Trophoblast cell (in vitro differentiated cells and primary cell): ENCODE results near the gene ACSL6.

Experiments
- DNase-seq, 2 donors: peaks; one replicate each; pipeline ENCODE4 v3.0.0-alpha.2; 2016
- H2AFZ ChIP-seq: 2 replicates; pipeline ENCODE4 v1.6.1; 2013; ENCODE audit warnings: low read length, moderate library complexity, mild to moderate bottlenecking; ENCODE audit not compliant: insufficient read depth, poor library complexity
- H2AK5ac ChIP-seq: 2 replicates; pipeline ENCODE4 v1.6.1; 2013; ENCODE audit warnings: mild to moderate bottlenecking, low read length
- H2BK120ac ChIP-seq: 2 replicates; pipeline ENCODE4 v1.6.1; 2013; ENCODE audit warnings: low read length, mild to moderate bottlenecking, moderate library complexity; ENCODE audit not compliant: insufficient read depth, poor library complexity
- H2BK12ac ChIP-seq: 2 replicates; pipeline ENCODE4 v1.6.1; 2013; ENCODE audit warnings: mild to moderate bottlenecking, low read length, moderate library complexity
- H2BK5ac ChIP-seq: 2 replicates; pipeline ENCODE4 v1.6.1; 2013; ENCODE audit warnings: low read length, low read depth, moderate library complexity, mild to moderate bottlenecking; ENCODE audit not compliant: poor library complexity
- H3K14ac ChIP-seq: 2 replicates; pipeline ENCODE4 v1.6.1; 2013; ENCODE audit warnings: mild to moderate bottlenecking, low read length
- H3K18ac ChIP-seq: 2 replicates; pipeline ENCODE4 v1.6.1; 2013; ENCODE audit warnings: mild to moderate bottlenecking, low read length
- H3K23ac ChIP-seq: 2 replicates; pipeline ENCODE4 v1.6.1; 2013; ENCODE audit warnings: low read length
- H3K27ac ChIP-seq: 2 replicates; pipeline ENCODE4 v1.5.1; 2013; ENCODE audit warnings: low read depth, mild to moderate bottlenecking, inconsistent platforms, low read length, moderate library complexity
- H3K27me3 ChIP-seq: 2 replicates; pipeline ENCODE4 v1.6.1; 2013; ENCODE audit warnings: inconsistent platforms, mild to moderate bottlenecking, low read length, moderate library complexity; ENCODE audit not compliant: insufficient read depth
- H3K36me3 ChIP-seq, 2 experiments: 1 replicate in 1 of 2; 2 replicates in 1 of 2; pipeline ENCODE4 v1.6.1; 2013; ENCODE audit warnings: low read length in 2 of 2, mild to moderate bottlenecking in 2 of 2, moderate library complexity in 1 of 2; ENCODE audit not compliant: insufficient read depth in 2 of 2, control insufficient read depth in 1 of 2
- H3K4ac ChIP-seq: 2 replicates; pipeline ENCODE4 v1.6.1; 2013; ENCODE audit warnings: low read depth, mild to moderate bottlenecking, low read length, moderate library complexity
- H3K4me1 ChIP-seq, 2 experiments: 1 replicate in 1 of 2; 2 replicates in 1 of 2; pipeline ENCODE4 v1.6.1; 2013; ENCODE audit warnings: low read length in 2 of 2, mild to moderate bottlenecking in 2 of 2, moderate library complexity in 1 of 2; ENCODE audit not compliant: insufficient read depth in 2 of 2, control insufficient read depth in 1 of 2
- H3K4me2 ChIP-seq: 2 replicates; pipeline ENCODE4 v1.6.1; 2013; ENCODE audit warnings: inconsistent platforms, mild to moderate bottlenecking, low read length, moderate library complexity
- H3K4me3 ChIP-seq: 2 replicates; pipeline ENCODE4 v1.5.1; 2013; ENCODE audit warnings: mild to moderate bottlenecking, low read depth, low read length, inconsistent platforms
- H3K79me1 ChIP-seq: one replicate; pipeline ENCODE4 v1.6.1; 2013; ENCODE audit warnings: low read length
- H3K79me2 ChIP-seq: 2 replicates; pipeline ENCODE4 v1.6.1; 2013; ENCODE audit warnings: low read length, mild to moderate bottlenecking; ENCODE audit not compliant: control insufficient read depth, insufficient read depth, poor library complexity
- H3K9ac ChIP-seq: 2 replicates; pipeline ENCODE4 v1.6.1; 2013; ENCODE audit warnings: mild to moderate bottlenecking, low read length
- H3K9me3 ChIP-seq: 2 replicates; pipeline ENCODE4 v1.6.1; 2013; ENCODE audit warnings: low read depth, mild to moderate bottlenecking, control low read depth, inconsistent platforms, low read length; ENCODE audit not compliant: insufficient read depth
- H4K12ac ChIP-seq: 2 replicates; pipeline ENCODE4 v1.6.1; 2013; ENCODE audit warnings: low read depth, mild to moderate bottlenecking, low read length, moderate library complexity
- H4K8ac ChIP-seq: 2 replicates; pipeline ENCODE4 v1.6.1; 2013; ENCODE audit warnings: low read depth, mild to moderate bottlenecking, low read length, moderate library complexity
- H4K91ac ChIP-seq: one replicate; pipeline ENCODE4 v1.6.1; 2013; ENCODE audit warnings: low read depth, mild to moderate bottlenecking, low read length, moderate library complexity
- WGBS: extraction: QIAGEN DNeasy Blood & Tissue Kit; methylation state at CpG from one replicate; pipeline ENCODE4 v1.1.7; 2013; ENCODE audit warnings: missing lambda C conversion rate; ENCODE audit not compliant: insufficient read length, insufficient coverage; ENCODE audit errors: extremely low coverage; 5-methylcytosine and 5-hydroxymethylcytosine counted together

Gene ACSL6

DNA sequence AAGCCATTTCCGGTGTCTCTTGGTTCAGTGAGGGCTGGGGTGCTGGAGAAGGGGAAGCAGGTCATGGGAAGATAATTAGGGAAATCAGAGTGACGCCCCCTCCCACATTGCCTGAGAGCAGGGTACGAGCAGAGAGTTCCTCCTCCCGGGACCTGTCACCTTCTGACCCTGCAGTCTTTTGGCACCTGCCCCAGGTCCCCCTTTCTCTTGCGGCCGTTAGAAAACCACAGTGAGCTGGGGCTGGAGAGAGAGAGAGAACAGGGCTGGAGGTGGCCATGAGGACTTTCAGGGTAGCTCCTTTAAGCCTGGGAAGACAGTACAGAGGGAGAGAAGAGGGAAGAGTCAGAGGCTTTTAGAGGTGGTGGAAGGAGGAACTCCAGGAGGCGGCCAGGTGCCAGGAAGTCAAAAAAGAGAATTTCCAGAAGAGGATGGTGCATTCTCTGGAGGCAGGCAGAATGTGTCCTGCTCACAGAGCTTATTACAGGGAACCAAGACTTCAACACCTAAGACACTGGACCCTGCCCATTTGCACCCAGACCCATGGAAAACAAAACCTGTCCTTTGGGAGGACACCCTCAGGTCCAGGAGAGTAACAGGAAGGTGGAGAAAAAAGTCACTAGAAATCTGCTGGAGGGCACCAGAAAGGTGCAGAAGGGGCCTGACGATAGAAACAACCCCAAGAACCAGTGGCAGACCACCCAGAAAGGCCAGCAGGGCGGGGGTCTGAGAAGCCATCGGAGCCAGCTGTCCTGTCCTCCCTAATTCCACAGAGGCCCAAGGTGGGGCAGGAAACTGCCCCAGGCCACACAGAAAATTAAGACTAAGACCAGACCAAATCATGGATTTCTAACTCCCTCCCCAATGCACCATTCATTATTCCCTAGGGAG, 6.5 kb upstream of the ACSL6 start:
- Histone ChIP-seq H3K36me3 (no peaks in the 10 kb centered on the region), H3K79me2 (no peaks in the 10 kb centered on the region), H3K14ac (no peak overlapping the region), H3K27ac (no peak overlapping the region), H3K4ac (no peak overlapping the region), H2BK5ac (no peak overlapping the region), H4K8ac (no peak overlapping the region), H3K9me3 (peaks cover 3% of the 10 kb centered on the region), H3K9ac (no peak overlapping the region), H3K27me3 (no peaks in the 10 kb centered on the region), H4K12ac (no peak overlapping the region), H3K79me1 (no peaks in the 10 kb centered on the region), H2AK5ac (no peak overlapping the region), H2BK12ac (no peak overlapping the region), H2AFZ (no peak overlapping the region), H4K91ac (no peak overlapping the region), H3K4me1 (no peaks in the 10 kb centered on the region), H3K18ac (no peak overlapping the region), H3K23ac (no peak overlapping the region), H3K4me3 (no peak overlapping the region), H3K4me2 (no peak overlapping the region), H2BK120ac (no peak overlapping the region)
- no peak for DNase-seq
- WGBS: no CpG with 5 or more reads among the region's 10 CpGs

DNA sequence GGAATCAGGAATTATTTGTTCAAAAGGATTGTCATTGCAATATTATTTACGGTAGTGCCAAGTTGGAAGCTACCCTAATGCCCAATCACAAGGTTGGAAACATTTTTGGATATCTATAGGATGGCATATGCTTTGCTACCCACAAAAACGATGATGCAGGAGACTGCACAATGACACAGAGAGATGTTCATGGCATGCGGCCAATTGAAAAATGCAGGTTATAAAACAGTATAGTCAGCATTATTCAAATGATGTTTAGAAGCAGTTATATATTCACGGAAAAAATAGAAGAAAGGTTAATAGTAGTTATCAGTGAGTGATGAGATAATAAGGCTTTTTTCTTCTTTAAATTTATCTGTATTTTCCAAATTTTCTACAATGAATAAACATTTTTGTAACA, 5.9 kb upstream of the ACSL6 start:
- Histone ChIP-seq H3K23ac (no peak overlapping the region), H3K4me2 (no peak overlapping the region), H3K79me2 (no peaks in the 10 kb centered on the region), H2BK5ac (no peak overlapping the region), H3K4me1 (no peaks in the 10 kb centered on the region), H2AFZ (no peak overlapping the region), H3K79me1 (no peaks in the 10 kb centered on the region), H2BK120ac (no peak overlapping the region), H3K36me3 (no peaks in the 10 kb centered on the region), H2BK12ac (no peak overlapping the region), H3K9me3 (peaks cover 7% of the 10 kb centered on the region), H3K4me3 (no peak overlapping the region), H4K12ac (no peak overlapping the region), H3K4ac (no peak overlapping the region), H3K27me3 (peaks cover 2% of the 10 kb centered on the region), H3K14ac (no peak overlapping the region), H2AK5ac (no peak overlapping the region), H3K9ac (no peak overlapping the region), H3K18ac (no peak overlapping the region), H4K91ac (no peak overlapping the region), H4K8ac (no peak overlapping the region), H3K27ac (no peak overlapping the region)
- WGBS: no CpG with 5 or more reads among the region's 4 CpGs
- no peak for DNase-seq

DNA sequence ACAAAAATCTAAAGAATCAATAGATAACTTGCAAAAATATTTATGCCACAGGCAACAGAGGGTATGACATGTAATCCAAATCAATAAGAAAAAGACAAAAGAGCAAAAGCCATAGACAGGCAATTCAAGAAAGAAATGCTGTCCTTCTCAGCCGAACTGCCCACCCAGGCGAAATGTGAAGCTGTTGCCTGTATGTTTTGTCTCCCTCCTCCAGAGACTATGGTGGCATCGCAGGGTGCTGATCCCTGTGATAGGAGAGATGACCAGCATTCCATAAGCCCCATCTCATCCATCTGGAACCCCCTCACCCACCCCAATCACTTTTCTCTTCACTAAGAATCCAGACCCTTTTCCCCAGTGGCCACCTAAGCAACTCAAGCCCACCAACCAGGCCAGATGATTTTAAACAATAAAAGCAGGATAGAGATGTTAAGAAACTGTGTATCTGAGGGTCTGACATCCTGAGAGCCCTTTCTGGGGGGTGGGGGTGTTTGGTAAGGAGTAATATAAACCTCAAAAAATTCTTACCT, 5.3 kb upstream of the ACSL6 start:
- H4K12ac ChIP-seq: no peak overlapping the region
- H3K4ac ChIP-seq: no peak overlapping the region
- H3K79me1 ChIP-seq: no peaks in the 10 kb centered on the region
- peaks cover 9% of the 10 kb centered on the region for H3K9me3 ChIP-seq
- no CpG with 5 or more reads among the region's 3 CpGs for WGBS
- H3K4me1 ChIP-seq: peaks cover 0 to 2% of the 10 kb centered on the region in 2 experiments
- no peaks in the 10 kb centered on the region for H3K79me2 ChIP-seq
- H2BK5ac ChIP-seq: no peak overlapping the region
- H2BK120ac ChIP-seq: no peak overlapping the region
- H3K36me3 ChIP-seq: no peaks in the 10 kb centered on the region
- H3K27me3 ChIP-seq: peaks cover 7% of the 10 kb centered on the region
- no peak overlapping the region for H3K27ac ChIP-seq
- H3K4me2 ChIP-seq: no peak overlapping the region
- H3K14ac ChIP-seq: no peak overlapping the region
- H2BK12ac ChIP-seq: no peak overlapping the region
- no peak overlapping the region for H3K4me3 ChIP-seq
- H2AFZ ChIP-seq: no peak overlapping the region
- no peak overlapping the region for H3K18ac ChIP-seq
- no peak overlapping the region for H2AK5ac ChIP-seq
- DNase-seq: no peak
- H4K8ac ChIP-seq: no peak overlapping the region
- H4K91ac ChIP-seq: no peak overlapping the region
- no peak overlapping the region for H3K9ac ChIP-seq
- H3K23ac ChIP-seq: no peak overlapping the region

DNA sequence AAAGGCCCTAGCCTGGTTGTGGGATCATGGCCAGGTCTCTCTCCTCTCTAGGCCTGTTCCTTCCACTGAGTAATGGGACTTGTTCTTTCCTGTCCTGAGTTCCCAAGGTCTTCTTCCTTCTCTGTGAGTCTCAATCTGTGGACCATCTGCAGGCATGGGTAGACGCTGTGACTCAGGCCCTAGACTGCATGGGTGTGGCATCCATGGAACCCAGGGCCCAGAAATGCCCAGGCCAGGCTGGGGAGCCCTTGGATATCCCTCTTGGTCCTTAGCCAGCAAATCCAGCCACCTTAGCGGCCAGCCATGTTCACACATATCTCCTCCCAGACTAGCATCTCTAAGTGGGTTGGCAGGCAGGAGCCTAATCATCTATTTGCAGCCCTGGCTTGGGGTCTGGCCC, 2.3 kb upstream of the ACSL6 start:
- no peak overlapping the region for H4K8ac ChIP-seq
- no peak overlapping the region for H3K27ac ChIP-seq
- H3K9me3 ChIP-seq: peaks cover 9% of the 10 kb centered on the region
- peaks cover 3 to 12% of the 10 kb centered on the region in 2 experiments for H3K4me1 ChIP-seq
- no peaks in the 10 kb centered on the region for H3K79me2 ChIP-seq
- H4K12ac ChIP-seq: no peak overlapping the region
- no peak overlapping the region for H3K9ac ChIP-seq
- H2AFZ ChIP-seq: no peak overlapping the region
- H2AK5ac ChIP-seq: no peak overlapping the region
- no peaks in the 10 kb centered on the region for H3K36me3 ChIP-seq
- H3K4me3 ChIP-seq: no peak overlapping the region
- no peak overlapping the region for H2BK12ac ChIP-seq
- WGBS: no CpG with 5 or more reads among the region's 2 CpGs
- H2BK5ac ChIP-seq: no peak overlapping the region
- DNase-seq: no peak
- H3K4me2 ChIP-seq: no peak overlapping the region
- no peak overlapping the region for H3K14ac ChIP-seq
- no peaks in the 10 kb centered on the region for H3K79me1 ChIP-seq
- H3K23ac ChIP-seq: no peak overlapping the region
- H4K91ac ChIP-seq: no peak overlapping the region
- no peak overlapping the region for H3K18ac ChIP-seq
- H3K4ac ChIP-seq: no peak overlapping the region
- peaks cover 25% of the 10 kb centered on the region for H3K27me3 ChIP-seq
- H2BK120ac ChIP-seq: no peak overlapping the region
